A549 (cell line): Measurements from ENCODE around the gene CDC45. TPM values are rescaled to one million over a fixed set of nuclear protein-coding genes. Genes with fewer than 3 reads are reported as not detected.

Experiments
- ATAC-seq, 2 experiments: fragments of 200-7000 bp in 1 of 2; fragments of >200 bp in 1 of 2; cut with Nextera tagmentation in 1 of 2; cut with Tn5 transposase in 1 of 2; 3 replicates each; pipeline versions ENCODE4 v1.8.0 to v1.9.1; 2018 to 2020; ENCODE audit warnings: mild to moderate bottlenecking in 1 of 2, moderate library complexity in 1 of 2
- CTCF ChIA-PET: fragments of 300-600 bp; sonication (Branson Sonifier 250); formaldehyde crosslinking; extraction: SDS; loops from one replicate; lab custom pipeline; 2021; ENCODE audit warnings: antibody characterized with exemption, inconsistent platforms; lab: Yijun Ruan, JAX
- POLR2A ChIA-PET: fragments of 350-600 bp; formaldehyde crosslinking; extraction: SDS; loops from one replicate; lab custom pipeline; 2021; ENCODE audit warnings: antibody characterized with exemption, inconsistent platforms; lab: Yijun Ruan, JAX
- DNase-seq, 2 experiments: peaks; one replicate each; pipeline versions ENCODE4 v3.0.0 to v3.0.0-alpha.2; 2011 to 2016; ENCODE audit warnings: low read depth in 1 of 2, low spot score in 1 of 2
- FAIRE-seq: peaks from 2 replicates; lab custom pipeline; 2011; peaks lifted over from hg19 to GRCh38; lab: Jason Lieb, UNC
- H3K27ac ChIP-seq, 2 experiments: fragments of >200 bp; sonication (Bioruptor Twin); formaldehyde crosslinking; 3 replicates each; pipeline ENCODE4 v1.5.1; 2016 to 2017
- H3K4me1 ChIP-seq: fragments of >200 bp; sonication (Bioruptor Twin); formaldehyde crosslinking; 3 replicates; pipeline ENCODE4 v1.6.1; 2016
- H3K4me2 ChIP-seq: fragments of >200 bp; sonication (Bioruptor Twin); formaldehyde crosslinking; 3 replicates; pipeline ENCODE4 v1.6.1; 2016
- H3K4me3 ChIP-seq: fragments of >200 bp; sonication (Bioruptor Twin); formaldehyde crosslinking; 3 replicates; pipeline ENCODE4 v1.5.1; 2016
- H3K9me3 ChIP-seq: fragments of >200 bp; sonication (Bioruptor Twin); formaldehyde crosslinking; 3 replicates; pipeline ENCODE4 v1.6.1; 2016
- ATOH8 ChIP-seq: fragments of 250-450 bp; sonication (Bioruptor Pico); IDR thresholded peaks from 2 replicates; pipeline ENCODE4 v1.5.0; 2020; ENCODE audit warnings: low read depth, mild to moderate bottlenecking, moderate library complexity
- CHD2 ChIP-seq: fragments of 150-350 bp; IDR thresholded peaks from 2 replicates; pipeline ENCODE4 v1.6.1; 2014; ENCODE audit warnings: low read length; ENCODE audit not compliant: partially characterized antibody
- E2F6 ChIP-seq: IDR thresholded peaks from 2 replicates; pipeline ENCODE4 v1.6.1; 2012; ENCODE audit warnings: low read depth, borderline replicate concordance
- EHMT2 ChIP-seq: fragments of 200-600 bp; sonication (generic); IDR thresholded peaks from 2 replicates; pipeline ENCODE4 v1.6.1; 2016; ENCODE audit warnings: antibody characterized with exemption, low read depth, mild to moderate bottlenecking, moderate library complexity
- FOXS1 ChIP-seq: fragments of 250-450 bp; sonication (Bioruptor Pico); IDR thresholded peaks from 2 replicates; pipeline ENCODE4 v1.5.0; 2020; ENCODE audit warnings: mild to moderate bottlenecking, moderate library complexity
- HMGXB4 ChIP-seq: fragments of 250-450 bp; sonication (Bioruptor Pico); IDR thresholded peaks from 2 replicates; pipeline ENCODE4 v1.5.0; 2021; ENCODE audit warnings: mild to moderate bottlenecking, moderate library complexity, borderline replicate concordance
- HOXB13 ChIP-seq: fragments of 250-450 bp; sonication (Bioruptor Pico); IDR thresholded peaks from 2 replicates; pipeline ENCODE4 v1.5.0; 2020; ENCODE audit warnings: low read depth, mild to moderate bottlenecking, moderate library complexity
- JUN ChIP-seq, 2 experiments: fragments of >200 bp; sonication (Bioruptor Twin); formaldehyde crosslinking; IDR thresholded peaks; 2 replicates in 1 of 2; 3 replicates in 1 of 2; pipeline ENCODE4 v1.6.1; 2016 to 2017
- MAX ChIP-seq: IDR thresholded peaks from 2 replicates; pipeline ENCODE4 v1.6.1; 2012
- MAZ ChIP-seq: fragments of 150-350 bp; IDR thresholded peaks from 2 replicates; pipeline ENCODE4 v1.6.1; 2014; ENCODE audit warnings: antibody characterized with exemption, low read depth, low read length, borderline replicate concordance
- NR3C1 ChIP-seq: fragments of >200 bp; sonication (Bioruptor Twin); formaldehyde crosslinking; IDR thresholded peaks from 3 replicates; pipeline ENCODE4 v1.6.1; 2017
- POLR2AphosphoS2 ChIP-seq: conservative IDR thresholded peaks from 2 replicates; pipeline ENCODE4 v1.6.1; 2012; ENCODE audit warnings: low read length, improper control_type of control experiment, inconsistent platforms
- RARB ChIP-seq: fragments of 250-450 bp; sonication (Bioruptor Pico); IDR thresholded peaks from 2 replicates; pipeline ENCODE4 v1.8.0; 2021; ENCODE audit warnings: mild to moderate bottlenecking, moderate library complexity
- RCOR1 ChIP-seq: fragments of 150-350 bp; IDR thresholded peaks from 2 replicates; pipeline ENCODE4 v1.6.1; 2014; ENCODE audit warnings: antibody characterized with exemption, low read length, low read depth
- REST ChIP-seq: fragments of 200-600 bp; sonication (generic); IDR thresholded peaks from 2 replicates; pipeline ENCODE4 v1.6.1; 2016; ENCODE audit warnings: antibody characterized with exemption, mild to moderate bottlenecking, moderate library complexity
- SMC3 ChIP-seq: fragments of >200 bp; sonication (Bioruptor Twin); formaldehyde crosslinking; IDR thresholded peaks from 3 replicates; pipeline ENCODE4 v1.6.1; 2018; ENCODE audit warnings: inconsistent platforms
- TFCP2L1 ChIP-seq: fragments of 250-450 bp; sonication (Bioruptor Pico); IDR thresholded peaks from 2 replicates; pipeline ENCODE4 v1.5.0; 2021; ENCODE audit warnings: mild to moderate bottlenecking
- TP53 ChIP-seq: fragments of 250-450 bp; sonication (Bioruptor Pico); IDR thresholded peaks from 2 replicates; pipeline ENCODE4 v1.5.0; 2021; ENCODE audit warnings: mild to moderate bottlenecking, moderate library complexity
- USF2 ChIP-seq: fragments of 450-650 bp; IDR thresholded peaks from 2 replicates; pipeline ENCODE4 v1.6.1; 2014; ENCODE audit warnings: antibody characterized with exemption
- ZNF302 ChIP-seq: fragments of 250-450 bp; sonication (Bioruptor Pico); IDR thresholded peaks from 2 replicates; pipeline ENCODE4 v1.9.0; 2021; ENCODE audit warnings: inconsistent platforms, mild to moderate bottlenecking, moderate library complexity
- WGBS: methylation state at CpG from one replicate; pipeline ENCODE4 v1.1.6; 2017; ENCODE audit errors: missing lambda C conversion rate; 5-methylcytosine and 5-hydroxymethylcytosine counted together
- polyA plus RNA-seq, 4 experiments: library from polyadenylated mRNA; depleted of rRNA in 3 of 4; stranded (reverse); fragments of >200 nt; fragmentation: RNase III in 1 of 4; extraction: RNeasy Plus Mini Kit Qiagen cat#74134 plus additional on column Dnase treatment in 1 of 4; gene quantifications; 2 replicates in 3 of 4; 3 replicates in 1 of 4; pipeline ENCODE4 v1.2.3, GENCODE V29; 2011 to 2017

The CDC45 gene
- polyA plus RNA-seq, 2 of the 4 experiments (the other 2 are of a cell fraction): 47.2 to 51.6 TPM

GRCh38 chr22:19567157-19568009 lies 87.7 kb downstream of the CDC45 start:
- no peaks in the 10 kb centered on the region for H3K9me3 ChIP-seq
- ChIA-PET CTCF (no interaction called here), POLR2A (no interaction called here)
- no peak overlapping the region for H3K4me2 ChIP-seq
- DNase-seq (no peak), ATAC-seq (no peak), FAIRE-seq (no peak)
- H3K27ac ChIP-seq: no peak overlapping the region
- H3K4me3 ChIP-seq: no peak overlapping the region
- TF ChIP-seq REST (no peak), TFCP2L1 (CRISPR knock-in tag) (no peak), USF2 (no peak), POLR2AphosphoS2 (no peak), MAX (no peak)
- H3K4me1 ChIP-seq: peaks cover 8% of the 10 kb centered on the region; the same call in 2 of the 3 replicates
- WGBS: 87% methylated on average over 24 of the region's 24 CpGs

GRCh38 chr22:19568337-19569275 lies 88.9 kb downstream of the CDC45 start:
- Histone ChIP-seq H3K4me2 (peak overlapping the region; percentile 28; the same call in 1 of the 3 replicates), H3K9me3 (no peaks in the 10 kb centered on the region), H3K27ac (no peak overlapping the region), H3K4me1 (peaks cover 8% of the 10 kb centered on the region; the same call in 2 of the 3 replicates), H3K4me3 (no peak overlapping the region)
- 47% methylated on average over 9 of the region's 9 CpGs for WGBS
- ChIA-PET POLR2A (interaction anchor here (0.7 kb wide), 1 partner anchor 29 kb away, joined by 3 read pairs; no protein-coding TSS in a partner anchor), CTCF (interaction anchor here (0.8 to 1.2 kb wide), 4 partner anchors 61 to 64 kb away, joined by 3 to 4 read pairs (median 3); no protein-coding TSS in a partner anchor)
- peak in 1 of 2 experiments; percentile 40 for DNase-seq
- ATAC-seq: peak; percentile 69 to 72
- FAIRE-seq: no peak
- TF ChIP-seq MAZ (no peak), E2F6 (no peak), ZNF302 (CRISPR knock-in tag) (no peak), NR3C1 (no peak), EHMT2 (no peak), RCOR1 (no peak), SMC3 (no peak), CHD2 (no peak), FOXS1 (CRISPR knock-in tag) (no peak), USF2 (no peak), TP53 (no peak), HOXB13 (CRISPR knock-in tag) (no peak), HMGXB4 (CRISPR knock-in tag) (no peak), ATOH8 (CRISPR knock-in tag) (no peak), JUN (IDR thresholded peaks at IDR 0.05) (no peak), RARB (CRISPR knock-in tag) (no peak)
